OCI-LY1 (cell line): ENCODE results near the gene ODAD2.

Experiments used
- H2AFZ ChIP-seq: fragments of 200-600 bp; sonication (generic), shearing (Covaris generic); 2 replicates; pipeline ENCODE4 v1.6.0; 2014; ENCODE audit warnings: antibody characterized with exemption, mild to moderate bottlenecking, low read length
- H3F3A ChIP-seq: fragments of 200-600 bp; sonication (generic), shearing (Covaris generic); 2 replicates; pipeline ENCODE4 v1.6.0; 2014; ENCODE audit warnings: mild to moderate bottlenecking, antibody characterized with exemption, low read length, moderate library complexity; ENCODE audit not compliant: insufficient read depth
- H3K27ac ChIP-seq: fragments of 200-600 bp; sonication (generic); 2 replicates; pipeline ENCODE4 v1.5.1; 2014; ENCODE audit warnings: low read length, mixed run types, mild to moderate bottlenecking, low read depth; ENCODE audit not compliant: poor library complexity, severe bottlenecking
- H3K27me3 ChIP-seq: fragments of 200-600 bp; sonication (generic); 2 replicates; pipeline ENCODE4 v1.6.0; 2014; ENCODE audit warnings: antibody characterized with exemption, mild to moderate bottlenecking, low read length, moderate library complexity; ENCODE audit not compliant: insufficient read depth
- H3K36me3 ChIP-seq: fragments of 200-600 bp; sonication (generic); 2 replicates; pipeline ENCODE4 v1.6.1; 2014; ENCODE audit warnings: mild to moderate bottlenecking, antibody characterized with exemption, low read length, moderate library complexity, mixed read lengths; ENCODE audit not compliant: insufficient read depth
- H3K4me1 ChIP-seq: fragments of 200-600 bp; sonication (generic); 2 replicates; pipeline ENCODE4 v1.5.1; 2014; ENCODE audit warnings: mild to moderate bottlenecking, low read length, moderate library complexity; ENCODE audit not compliant: insufficient read depth, severe bottlenecking
- H3K4me2 ChIP-seq: fragments of 200-600 bp; sonication (generic), shearing (Covaris generic); 2 replicates; pipeline ENCODE4 v1.6.1; 2014; ENCODE audit warnings: low read length
- H3K4me3 ChIP-seq: fragments of 200-600 bp; sonication (generic); 2 replicates; pipeline ENCODE4 v1.5.1; 2014; ENCODE audit warnings: low read length, low read depth, mild to moderate bottlenecking, mixed read lengths; ENCODE audit not compliant: poor library complexity, severe bottlenecking
- H3K79me2 ChIP-seq: fragments of 200-600 bp; shearing (Covaris generic); 2 replicates; pipeline ENCODE4 v1.6.1; 2016; ENCODE audit warnings: mixed run types, low read length, mixed read lengths; ENCODE audit not compliant: insufficient read depth
- H3K9ac ChIP-seq: fragments of 200-600 bp; sonication (generic), shearing (Covaris generic); 2 replicates; pipeline ENCODE4 v1.6.1; 2014; ENCODE audit warnings: mild to moderate bottlenecking, low read length, mixed read lengths
- H3K9me2 ChIP-seq: fragments of 200-600 bp; sonication (generic), shearing (Covaris generic); 2 replicates; pipeline ENCODE4 v1.6.1; 2014; ENCODE audit warnings: low read depth, mild to moderate bottlenecking, low read length, mixed read lengths
- H3K9me3 ChIP-seq: fragments of 200-600 bp; shearing (Covaris generic); 2 replicates; pipeline ENCODE4 v1.6.1; 2014; ENCODE audit warnings: low read length, mixed read lengths
- H4K20me1 ChIP-seq: fragments of 200-600 bp; sonication (generic), shearing (Covaris generic); 2 replicates; pipeline ENCODE4 v1.6.0; 2016; ENCODE audit warnings: mild to moderate bottlenecking, low read length; ENCODE audit not compliant: insufficient read depth
- CTCF ChIP-seq: fragments of 200-600 bp; sonication (generic), shearing (Covaris generic); IDR thresholded peaks from 2 replicates; pipeline ENCODE4 v1.5.1; 2017; ENCODE audit warnings: mild to moderate bottlenecking, antibody characterized with exemption, low read length, moderate library complexity, mixed read lengths
- EZH2 ChIP-seq: fragments of 200-600 bp; sonication (generic), shearing (Covaris generic); IDR thresholded peaks from 2 replicates; pipeline ENCODE4 v1.8.0; 2017; ENCODE audit warnings: borderline replicate concordance, mixed run types, mild to moderate bottlenecking, antibody characterized with exemption, low read length, moderate library complexity, mixed read lengths

ODAD2 gene

GRCh38 chr10:27833792-27834191, 165.1 kb downstream of the ODAD2 start:
- no peak overlapping the region for H3K9ac ChIP-seq
- no peaks in the 10 kb centered on the region for H3K9me3 ChIP-seq
- H2AFZ ChIP-seq, result no peak overlapping the region
- no peak overlapping the region for H3K27ac ChIP-seq
- H4K20me1 ChIP-seq, result no peaks in the 10 kb centered on the region
- H3F3A ChIP-seq, result no peaks in the 10 kb centered on the region
- no peaks in the 10 kb centered on the region for H3K27me3 ChIP-seq
- H3K4me1 ChIP-seq, result no peaks in the 10 kb centered on the region
- no peak overlapping the region for H3K4me2 ChIP-seq
- H3K9me2 ChIP-seq, result no peaks in the 10 kb centered on the region
- no peaks in the 10 kb centered on the region for H3K79me2 ChIP-seq
- no peak for TF ChIP-seq CTCF
- TF ChIP-seq EZH2, result no peak
- no peaks in the 10 kb centered on the region for H3K36me3 ChIP-seq
- H3K4me3 ChIP-seq, result no peak overlapping the region

GRCh38 chr10:27832826-27833225, 166.1 kb downstream of the ODAD2 start:
- Histone ChIP-seq H3K4me1 (no peaks in the 10 kb centered on the region), H3K27me3 (no peaks in the 10 kb centered on the region), H4K20me1 (no peaks in the 10 kb centered on the region), H3K36me3 (no peaks in the 10 kb centered on the region), H3K4me2 (no peak overlapping the region), H3K9ac (no peak overlapping the region), H2AFZ (no peak overlapping the region), H3K9me3 (no peaks in the 10 kb centered on the region), H3F3A (no peaks in the 10 kb centered on the region), H3K9me2 (no peaks in the 10 kb centered on the region), H3K4me3 (no peak overlapping the region), H3K27ac (no peak overlapping the region), H3K79me2 (no peaks in the 10 kb centered on the region)
- TF ChIP-seq CTCF (no peak), EZH2 (no peak)

GRCh38 chr10:27826369-27826768, 172.5 kb downstream of the ODAD2 start:
- no peaks in the 10 kb centered on the region for H3K9me3 ChIP-seq
- H3K4me1 ChIP-seq, result no peaks in the 10 kb centered on the region
- no peaks in the 10 kb centered on the region for H3K36me3 ChIP-seq
- H3K4me2 ChIP-seq, result no peak overlapping the region
- H3K27me3 ChIP-seq, result no peaks in the 10 kb centered on the region
- no peaks in the 10 kb centered on the region for H3K9me2 ChIP-seq
- H3F3A ChIP-seq, result no peaks in the 10 kb centered on the region
- TF ChIP-seq EZH2 (no peak), CTCF (no peak)
- H3K79me2 ChIP-seq, result no peaks in the 10 kb centered on the region
- no peaks in the 10 kb centered on the region for H4K20me1 ChIP-seq
- no peak overlapping the region for H2AFZ ChIP-seq
- H3K4me3 ChIP-seq, result no peak overlapping the region
- no peak overlapping the region for H3K9ac ChIP-seq
- no peak overlapping the region for H3K27ac ChIP-seq
